GM12801 (cell line): ENCODE results near the gene PADI2.

Experiments used
- CTCF ChIP-seq: IDR thresholded peaks from one replicate; pipeline ENCODE4 v1.5.1; 2011; ENCODE audit warnings: control low read depth; ENCODE audit not compliant: insufficient read length; ENCODE audit errors: extremely low read depth

The PADI2 gene

GRCh38 chr1:17125756-17126237 lies 6.5 kb upstream of the PADI2 start:
- TF ChIP-seq CTCF, result peak; percentile 50

GRCh38 chr1:17123196-17124045 lies 4.2 kb upstream of the PADI2 start:
- no peak for TF ChIP-seq CTCF

GRCh38 chr1:17122521-17123164 lies 3.4 kb upstream of the PADI2 start:
- no peak for TF ChIP-seq CTCF

GRCh38 chr1:17121881-17122280 lies 2.6 kb upstream of the PADI2 start:
- no peak for TF ChIP-seq CTCF

- TF ChIP-seq CTCF, result no peak
Measured at GRCh38 chr1:17120962-17121837, 1.9 kb upstream of the PADI2 start.

- TF ChIP-seq CTCF, result no peak
Measured at GRCh38 chr1:17120481-17120877, 1.2 kb upstream of the PADI2 start.
